Measurements from ENCODE around the gene MMP14.

- TF ChIP-seq CTCF (IDR thresholded peaks at IDR 0.05) (no peak), POLR2A (IDR thresholded peaks at IDR 0.05) (no peak), POLR2AphosphoS5 (IDR thresholded peaks at IDR 0.05; ENCODE audit: insufficient read depth in 1 of 2, low read depth in 1 of 2) (no peak)
Measured at GRCh38 chr14:22811722-22812121, 24.7 kb upstream of the MMP14 start.

Data from vagina (tissue), 2 donors.